Thyroid gland (tissue), 4 donors: ENCODE measurements around the gene NKD1.

Experiments used
- POLR2A ChIP-seq, 2 donors: fragments of 450-650 bp; IDR thresholded peaks; one replicate each; pipeline ENCODE4 v1.6.1; 2017; ENCODE audit warnings: antibody characterized with exemption in 2 of 2, mild to moderate bottlenecking in 2 of 2, moderate library complexity in 1 of 2
- TF ChIP-seq, protein P1 (sequence below), 6 experiments: fragments of 200-600 bp in 3 of 6; fragments of 450-650 bp in 3 of 6; sonication (generic) in 3 of 6; IDR thresholded peaks; one replicate each; pipeline ENCODE4 v1.5.1; 2016 to 2019; ENCODE audit warnings: antibody characterized with exemption in 6 of 6, mild to moderate bottlenecking in 2 of 6, inconsistent platforms in 1 of 6, moderate library complexity in 1 of 6

DNA sequence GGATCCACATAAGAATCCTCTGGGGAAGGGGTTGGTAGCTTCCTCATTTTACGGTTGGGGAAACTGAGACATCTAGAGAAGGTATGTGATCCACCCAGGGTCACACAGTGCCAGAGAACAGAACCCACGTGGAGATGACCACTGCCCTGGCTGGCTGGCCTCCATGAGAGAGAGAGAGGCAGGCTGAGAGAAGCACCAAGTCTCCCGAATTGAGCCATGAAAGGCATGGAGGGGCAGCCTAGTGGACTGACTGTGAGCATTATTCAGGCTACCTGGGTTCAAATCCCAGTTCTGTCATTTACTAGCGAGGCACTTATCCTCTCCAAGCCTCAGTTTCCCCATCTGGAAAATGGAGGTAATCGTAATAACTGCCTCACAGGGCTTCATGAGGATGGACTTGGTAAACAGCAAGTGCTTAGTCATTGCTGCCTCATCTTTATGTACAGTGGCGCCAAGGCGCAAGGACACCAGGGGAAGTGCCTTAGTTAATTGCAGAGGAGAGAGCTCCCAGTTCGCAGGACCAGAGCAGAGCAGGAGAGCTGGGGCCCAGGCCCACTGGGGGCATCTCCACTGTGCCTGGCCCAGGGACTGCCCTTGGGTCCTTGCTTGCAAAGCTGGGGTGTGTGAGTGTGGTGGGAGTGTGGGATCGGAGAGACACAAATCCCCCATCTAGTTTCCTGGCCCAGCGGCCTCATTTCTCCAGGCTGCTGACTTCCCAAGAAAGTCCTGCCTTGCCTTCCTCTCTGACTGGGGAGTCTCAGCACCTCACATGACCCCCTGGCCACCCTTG is 71.7 kb downstream of the NKD1 start:
- TF ChIP-seq, protein P1, sequence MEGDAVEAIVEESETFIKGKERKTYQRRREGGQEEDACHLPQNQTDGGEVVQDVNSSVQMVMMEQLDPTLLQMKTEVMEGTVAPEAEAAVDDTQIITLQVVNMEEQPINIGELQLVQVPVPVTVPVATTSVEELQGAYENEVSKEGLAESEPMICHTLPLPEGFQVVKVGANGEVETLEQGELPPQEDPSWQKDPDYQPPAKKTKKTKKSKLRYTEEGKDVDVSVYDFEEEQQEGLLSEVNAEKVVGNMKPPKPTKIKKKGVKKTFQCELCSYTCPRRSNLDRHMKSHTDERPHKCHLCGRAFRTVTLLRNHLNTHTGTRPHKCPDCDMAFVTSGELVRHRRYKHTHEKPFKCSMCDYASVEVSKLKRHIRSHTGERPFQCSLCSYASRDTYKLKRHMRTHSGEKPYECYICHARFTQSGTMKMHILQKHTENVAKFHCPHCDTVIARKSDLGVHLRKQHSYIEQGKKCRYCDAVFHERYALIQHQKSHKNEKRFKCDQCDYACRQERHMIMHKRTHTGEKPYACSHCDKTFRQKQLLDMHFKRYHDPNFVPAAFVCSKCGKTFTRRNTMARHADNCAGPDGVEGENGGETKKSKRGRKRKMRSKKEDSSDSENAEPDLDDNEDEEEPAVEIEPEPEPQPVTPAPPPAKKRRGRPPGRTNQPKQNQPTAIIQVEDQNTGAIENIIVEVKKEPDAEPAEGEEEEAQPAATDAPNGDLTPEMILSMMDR (IDR thresholded peaks at IDR 0.05), result no peak
- no peak for TF ChIP-seq POLR2A (IDR thresholded peaks at IDR 0.05)
